Tongue (tissue), 2 donors: ENCODE results near the gene ELF1. TPM values are rescaled to one million over a fixed set of nuclear protein-coding genes. Genes with fewer than 3 reads are reported as not detected.
A peak's percentile ranks its signal among the peaks of the same experiment; 100 is the strongest.

Experiments
- DNase-seq: peaks from one replicate; pipeline ENCODE4 v3.0.0-alpha.2; 2015
- total RNA-seq: library from RNA; depleted of rRNA; stranded (reverse); fragments of >200 nt; gene quantifications from one replicate; pipeline ENCODE4 v1.2.3, GENCODE V29; 2014

The ELF1 gene
- 72.2 TPM for total RNA-seq

DNA sequence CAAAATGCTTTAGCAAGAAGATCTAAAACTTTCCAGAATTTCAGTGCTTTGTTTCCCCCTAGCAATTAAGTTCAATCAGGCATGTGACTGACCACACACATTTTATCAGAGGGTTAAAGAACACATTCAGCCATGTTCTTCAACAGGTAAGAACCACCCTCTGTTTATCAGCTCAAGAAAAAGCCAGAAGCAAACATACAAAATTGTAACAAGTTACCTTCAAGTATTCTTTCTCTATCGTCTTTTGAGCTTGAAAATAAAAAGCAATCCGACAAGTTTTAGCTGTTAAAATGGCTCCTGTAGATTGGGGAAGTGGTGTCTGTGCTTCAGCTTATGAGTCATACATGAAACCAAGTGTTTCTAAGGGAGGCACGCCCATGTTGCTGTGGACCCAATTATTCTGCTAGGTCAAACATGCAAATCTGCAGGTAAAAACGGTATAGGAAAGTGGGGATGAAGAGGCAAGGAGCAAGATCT is at the start of gene ELF1:
Gene ELF1 (minus strand): TSS at position 306 of the 477 bp plus-strand sequence. CDS start 37,262 bp downstream, outside the sequence.
- DNase-seq: peak; percentile 54

GRCh38 chr13:41065078-41065477 is 46.0 kb upstream of the ELF1 start:
- DNase-seq: no peak

- no peak for DNase-seq
Measured at GRCh38 chr13:41064493-41064892, 45.4 kb upstream of the ELF1 start.

DNA sequence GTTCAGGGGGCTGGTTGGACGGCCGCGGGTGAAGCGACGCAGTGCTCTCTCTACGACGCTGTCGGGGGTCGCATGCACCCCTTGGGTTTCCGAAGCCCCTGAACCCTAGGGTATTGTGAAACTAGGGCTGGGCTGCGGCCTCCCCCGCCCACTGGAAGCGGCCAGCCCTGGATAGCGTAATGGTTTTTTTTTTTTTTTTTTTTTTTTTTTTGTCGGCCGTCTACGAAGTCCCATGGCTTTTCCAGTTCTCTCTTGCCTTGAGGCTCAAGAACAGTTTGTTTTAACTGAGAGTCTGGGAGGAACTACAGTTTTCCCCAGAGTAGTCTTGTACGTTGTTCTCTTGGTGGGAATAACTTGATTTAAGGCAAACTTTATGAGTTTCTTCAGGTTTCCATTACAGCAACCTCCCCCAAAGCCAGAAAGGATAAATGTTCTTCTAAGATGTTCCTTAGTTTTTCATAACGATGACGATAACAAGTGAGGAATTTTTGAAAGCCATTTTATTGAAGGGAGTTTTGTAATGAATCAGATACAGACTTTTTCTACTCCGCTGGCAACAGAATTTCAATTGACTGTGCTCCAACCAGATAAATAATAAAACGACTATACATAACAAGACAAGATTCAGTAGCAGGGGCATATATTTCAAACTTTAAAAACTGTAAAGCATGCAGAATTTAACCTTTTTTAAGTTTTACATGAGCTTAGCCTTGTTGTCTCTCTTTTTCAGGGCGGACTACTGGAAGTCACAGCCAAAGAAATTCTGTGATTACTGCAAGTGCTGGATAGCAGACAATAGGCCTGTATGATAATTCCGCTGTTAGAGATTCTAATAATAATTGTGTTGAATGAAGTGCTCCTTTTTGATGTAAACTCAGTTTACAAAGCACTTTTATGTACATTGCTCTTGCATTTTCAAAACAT is 43.1 kb upstream of the ELF1 start:
- DNase-seq: peak; percentile 87

DNA sequence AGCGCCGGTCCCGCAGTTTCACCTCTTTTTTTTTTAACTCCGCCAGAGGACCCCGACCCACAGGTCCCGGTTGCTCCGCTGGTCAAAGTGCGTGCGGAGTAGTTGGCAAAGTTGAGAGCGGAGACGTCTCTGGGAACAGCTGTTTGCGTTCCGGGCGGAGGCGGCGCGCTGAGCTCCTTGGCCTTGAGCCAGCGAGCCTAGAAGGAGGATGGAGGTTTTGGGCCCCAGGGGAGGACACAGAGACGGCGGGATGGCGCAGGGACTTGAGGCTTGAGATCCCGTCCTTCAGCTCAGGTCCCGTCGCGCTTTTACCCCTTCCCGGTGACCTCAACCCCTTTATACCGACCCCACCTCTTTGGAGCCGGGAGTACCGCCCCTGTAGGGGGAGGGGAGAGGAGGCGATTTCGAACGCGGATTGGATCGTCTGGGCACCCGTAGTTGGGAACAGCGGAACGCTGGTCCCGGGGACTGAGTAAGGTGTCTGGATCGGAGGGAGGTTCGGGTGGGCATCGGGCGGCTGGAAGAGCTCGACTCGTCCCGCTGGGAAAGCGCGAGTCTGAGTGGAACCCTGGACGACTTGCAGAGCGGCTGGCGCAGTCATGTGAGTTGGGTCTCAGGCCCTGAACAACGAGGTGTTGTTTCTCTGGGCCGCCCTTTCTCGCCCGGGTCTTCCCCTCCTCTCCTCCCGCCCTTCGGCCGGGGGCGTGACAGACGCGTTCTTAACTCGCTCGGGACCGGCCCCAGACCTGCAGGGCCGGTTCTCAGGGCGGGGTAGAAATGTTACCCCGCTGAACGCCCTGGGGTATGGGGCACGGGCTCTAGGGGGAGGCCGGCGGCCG is 42.2 kb upstream of the ELF1 start, which contains the start of gene WBP4:
Gene WBP4 (plus strand): TSS at position 435 of the 839 bp plus-strand sequence. CDS start 165 bp downstream, at position 600.
- DNase-seq: peak; percentile 98

DNA sequence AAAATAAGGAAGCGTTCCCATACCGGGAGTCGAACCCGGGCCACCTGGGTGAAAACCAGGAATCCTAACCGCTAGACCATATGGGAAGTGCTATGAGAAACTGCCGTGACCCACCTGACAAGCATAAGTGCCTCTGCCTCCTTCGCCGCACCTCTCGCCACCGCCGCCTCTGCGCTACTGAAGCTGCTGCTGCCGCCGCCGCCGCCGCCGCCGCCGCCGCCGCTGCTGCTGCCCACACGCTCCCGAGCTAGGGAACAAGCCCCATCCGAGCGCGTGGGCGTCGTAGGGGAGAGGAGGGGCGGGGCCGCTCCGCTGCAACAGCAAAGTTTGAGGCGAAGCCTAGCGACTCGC is 41.6 kb upstream of the ELF1 start:
- DNase-seq: peak; percentile 95

DNA sequence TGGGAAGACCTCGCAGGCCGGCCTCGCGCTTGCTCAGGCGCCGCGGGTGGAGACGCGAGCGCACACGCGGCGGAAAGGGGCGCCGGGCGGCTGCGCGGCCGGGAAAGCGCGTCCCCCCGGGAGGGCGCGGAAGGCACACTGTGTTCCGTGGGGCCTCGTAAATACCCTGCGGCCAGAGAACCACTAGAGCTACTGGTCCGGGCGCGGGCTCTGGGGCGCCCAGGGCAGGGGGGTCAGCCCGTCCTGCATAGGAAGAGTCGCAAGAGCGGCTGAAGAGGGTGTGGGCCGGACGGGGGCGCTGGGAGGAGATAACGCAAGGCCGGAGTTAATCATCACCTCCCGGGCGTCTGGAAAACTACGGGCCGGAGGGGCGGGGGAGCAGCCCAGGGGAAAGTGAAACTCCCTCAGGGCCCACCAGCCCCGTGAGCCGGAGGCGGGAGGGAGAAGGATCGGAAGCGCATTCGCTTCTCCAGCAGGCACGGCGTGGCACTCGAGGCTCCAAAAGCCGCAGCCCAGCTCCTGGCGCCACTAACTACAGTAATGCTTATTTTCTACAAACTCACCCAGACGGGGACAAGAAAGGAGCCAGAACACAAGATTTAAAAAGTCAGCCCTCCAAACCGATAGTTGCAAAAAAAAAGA is 41.1 kb upstream of the ELF1 start:
- peak; percentile 94 for DNase-seq

DNA sequence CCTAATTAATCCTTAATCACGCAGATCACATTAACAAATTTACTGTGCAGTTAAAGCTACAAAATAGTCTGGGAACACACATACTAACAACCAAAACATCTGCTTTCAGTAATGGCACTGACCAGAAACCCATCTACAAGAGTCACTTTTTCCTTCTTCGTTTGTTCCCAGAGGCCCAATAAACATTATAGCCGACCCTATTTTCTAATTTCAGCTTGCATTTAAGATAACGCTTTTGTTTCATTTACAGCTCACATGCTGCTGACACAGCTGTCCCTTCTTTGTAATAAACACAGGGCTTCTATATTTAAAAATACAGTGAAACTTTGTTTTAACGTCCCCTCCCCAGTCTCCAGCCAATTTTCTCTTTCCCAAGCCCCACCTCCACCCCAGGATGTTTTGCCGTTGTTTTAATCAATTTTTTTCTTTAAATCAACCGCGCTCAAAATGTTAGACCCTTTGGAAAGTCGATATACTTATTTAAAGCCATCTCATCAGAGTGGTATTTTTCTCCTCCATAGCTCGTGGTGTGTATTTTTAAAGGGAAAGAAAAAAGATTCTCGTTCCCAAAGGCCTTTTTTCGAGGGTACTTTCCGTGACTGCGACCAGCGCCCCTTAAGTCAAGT is 40.5 kb upstream of the ELF1 start:
- DNase-seq: no peak

- peak; percentile 7 for DNase-seq
Measured at GRCh38 chr13:41058295-41059070, 39.4 kb upstream of the ELF1 start.

GRCh38 chr13:41056826-41057711 is 38.0 kb upstream of the ELF1 start:
- no peak for DNase-seq

GRCh38 chr13:41056194-41056593 is 37.1 kb upstream of the ELF1 start:
- DNase-seq: no peak

DNA sequence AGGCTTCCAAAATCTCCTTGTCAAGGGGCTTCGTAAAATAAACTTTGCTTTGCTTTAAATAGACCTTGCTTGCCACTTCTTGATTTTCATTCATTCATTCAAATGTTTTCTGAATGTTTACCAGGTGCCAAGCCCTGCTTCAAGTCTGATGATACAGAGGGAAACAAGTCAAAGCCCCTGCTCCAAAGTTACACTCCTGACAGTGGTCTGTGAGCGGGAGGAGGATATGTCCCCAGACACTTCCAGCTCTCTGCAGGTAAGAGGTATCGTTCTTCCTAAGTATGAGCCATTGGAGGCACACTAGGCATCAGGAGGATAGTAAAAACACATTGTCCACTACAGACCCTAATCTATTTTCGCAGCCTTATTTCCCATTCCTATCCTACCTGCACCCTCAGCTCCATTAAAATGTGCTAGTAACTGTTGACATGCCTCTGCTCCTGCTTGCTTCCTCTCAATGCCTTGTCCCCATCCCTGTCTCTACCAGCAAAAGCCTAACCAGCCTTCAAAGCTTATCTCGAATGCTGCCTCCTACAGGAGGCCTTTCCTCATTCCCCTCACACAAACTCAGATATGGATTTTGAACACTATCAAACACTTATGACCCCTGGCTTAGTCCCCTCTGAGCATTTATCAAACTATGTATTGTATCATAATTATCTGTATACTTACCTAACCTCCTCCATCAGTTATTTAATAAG is 36.0 kb upstream of the ELF1 start:
- DNase-seq: no peak

DNA sequence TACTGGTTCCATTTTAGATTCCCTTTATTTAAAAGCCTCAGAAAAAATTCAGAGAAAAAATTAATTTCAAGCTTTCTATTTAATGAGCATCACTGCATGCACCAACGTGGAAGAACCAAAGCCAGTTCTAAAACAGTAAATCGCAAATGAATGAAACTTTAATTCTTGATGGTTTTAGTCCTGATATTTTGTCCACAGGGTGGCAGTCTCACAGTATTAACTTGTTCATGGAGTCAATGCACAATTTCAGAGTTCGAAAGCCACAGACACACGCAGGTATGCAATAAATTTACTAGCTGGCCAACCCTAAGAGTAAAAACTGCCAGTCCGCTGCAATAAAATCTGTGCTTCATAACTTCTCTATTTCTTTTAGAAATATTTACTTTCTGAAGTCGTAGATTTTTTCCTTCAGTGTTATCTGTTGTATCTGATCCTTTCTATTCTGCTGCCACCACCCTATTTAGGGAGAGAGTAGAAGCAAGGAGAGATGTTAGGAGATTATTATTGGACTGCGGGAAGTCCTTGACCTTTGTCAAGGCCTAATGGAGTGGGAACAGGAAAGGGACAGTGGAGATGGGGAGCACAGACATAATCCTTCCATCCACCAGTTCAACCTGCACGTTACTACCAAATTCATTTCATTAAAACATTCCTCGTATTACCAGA is 35.2 kb upstream of the ELF1 start:
- DNase-seq: peak; percentile 63

GRCh38 chr13:41053384-41053826 is 34.3 kb upstream of the ELF1 start:
- peak; percentile 11 for DNase-seq

- no peak for DNase-seq
Measured at GRCh38 chr13:41052441-41052840, 33.3 kb upstream of the ELF1 start.

DNA sequence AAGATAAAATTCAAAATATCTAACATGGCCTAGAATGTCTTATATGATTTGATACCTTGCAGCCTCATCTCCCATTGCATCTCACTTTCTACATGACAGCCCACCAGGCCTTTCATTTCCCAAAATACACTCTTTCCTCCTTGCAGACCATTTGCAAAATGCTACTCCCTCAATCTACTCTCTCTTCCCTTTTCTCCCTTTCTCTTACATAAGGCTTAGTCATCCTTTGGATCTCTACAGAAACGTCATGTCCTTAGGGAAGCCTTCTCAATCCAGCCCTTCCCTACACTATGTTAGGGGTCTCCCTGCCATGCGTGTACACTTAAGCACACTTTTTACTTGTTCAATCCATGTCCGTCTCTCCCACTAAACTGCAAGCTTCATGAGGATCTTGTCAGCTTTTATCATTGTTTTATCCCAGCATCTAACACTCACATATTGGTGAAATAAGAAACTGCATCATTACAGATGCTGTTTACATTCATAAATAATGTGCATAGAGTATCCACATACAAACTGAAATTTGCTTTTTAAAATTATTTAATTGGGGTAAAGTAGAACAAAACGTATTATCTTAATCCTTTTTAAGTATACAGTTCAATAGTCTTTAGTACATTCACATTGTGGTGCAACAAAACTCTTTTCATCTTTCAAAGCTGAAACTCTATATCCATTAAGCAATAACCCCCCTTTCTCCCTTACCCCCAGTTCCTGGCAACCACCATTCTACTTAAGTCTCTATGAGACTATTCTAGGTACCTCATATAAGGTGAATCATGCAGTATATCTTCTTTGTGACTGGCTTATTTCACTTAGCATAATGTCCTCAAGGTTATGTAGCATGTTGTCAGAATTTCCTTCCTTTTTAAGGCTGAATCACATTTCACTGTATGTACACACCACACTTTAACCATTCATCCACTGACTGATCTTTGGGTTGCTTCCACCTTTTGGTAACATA is 30.6 kb upstream of the ELF1 start:
- DNase-seq: no peak

GRCh38 chr13:41048640-41049039 is 29.5 kb upstream of the ELF1 start:
- no peak for DNase-seq
